Lower leg skin (tissue), 3 donors: Measurements from ENCODE around the gene MOCS1.

Experiments
- CTCF ChIP-seq, 3 donors: fragments of 450-650 bp; IDR thresholded peaks; one replicate each; pipeline ENCODE4 v1.5.1; 2016; ENCODE audit warnings: antibody characterized with exemption in 3 of 3, mild to moderate bottlenecking in 3 of 3, moderate library complexity in 2 of 3
- POLR2A ChIP-seq, 2 donors: fragments of 450-650 bp; IDR thresholded peaks; one replicate each; pipeline ENCODE4 v1.6.1; 2016 to 2017; ENCODE audit warnings: antibody characterized with exemption in 2 of 2, mild to moderate bottlenecking in 1 of 2, moderate library complexity in 1 of 2

DNA sequence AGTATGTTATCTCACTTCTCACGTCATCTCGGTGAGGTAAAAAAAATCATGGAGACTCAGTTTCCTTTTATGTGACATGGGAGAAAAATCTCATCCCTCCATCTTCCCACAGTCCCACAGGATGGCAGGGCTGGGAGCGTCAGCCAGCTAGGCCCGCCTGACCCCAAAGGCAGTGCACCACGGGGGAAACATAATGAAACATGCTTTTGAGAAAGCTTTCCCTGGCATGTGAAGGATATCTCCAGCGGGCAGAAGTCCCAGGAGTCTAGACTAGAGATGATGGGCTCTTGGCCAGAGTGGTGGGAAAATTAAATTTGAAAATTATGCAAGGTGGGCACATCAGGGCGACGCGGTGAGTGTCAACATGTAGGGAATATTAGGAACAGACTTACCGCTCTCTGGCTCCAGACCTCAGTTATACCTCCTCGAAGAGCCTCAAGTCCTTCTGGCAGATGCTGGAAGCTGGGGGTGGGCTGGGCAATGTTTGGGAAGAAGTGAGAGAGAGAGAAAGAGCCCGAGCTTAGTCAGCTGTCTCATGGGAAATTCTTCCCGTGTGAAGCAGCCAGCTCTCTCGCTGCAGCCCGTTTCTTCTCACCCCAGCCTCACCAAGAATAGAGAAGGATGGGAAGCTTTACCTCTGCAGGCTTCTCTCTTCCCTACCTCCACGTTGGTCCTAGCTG is 52.3 kb downstream of the MOCS1 start:
- TF ChIP-seq POLR2A (IDR thresholded peaks at IDR 0.05) (no peak), CTCF (IDR thresholded peaks at IDR 0.05) (no peak)
